HG03280 (cell line): ENCODE data around the gene SYNJ2.

Experiments
- ATAC-seq: cut with Tn5 transposase; IDR thresholded peaks from one replicate; pipeline ENCODE4 v1.9.1; 2021; ENCODE audit warnings: mild to moderate bottlenecking, moderate library complexity; ENCODE audit not compliant: unreplicated experiment

Gene SYNJ2

GRCh38 chr6:158076548-158076947 is 94.9 kb downstream of the SYNJ2 start:
- ATAC-seq = no peak

DNA sequence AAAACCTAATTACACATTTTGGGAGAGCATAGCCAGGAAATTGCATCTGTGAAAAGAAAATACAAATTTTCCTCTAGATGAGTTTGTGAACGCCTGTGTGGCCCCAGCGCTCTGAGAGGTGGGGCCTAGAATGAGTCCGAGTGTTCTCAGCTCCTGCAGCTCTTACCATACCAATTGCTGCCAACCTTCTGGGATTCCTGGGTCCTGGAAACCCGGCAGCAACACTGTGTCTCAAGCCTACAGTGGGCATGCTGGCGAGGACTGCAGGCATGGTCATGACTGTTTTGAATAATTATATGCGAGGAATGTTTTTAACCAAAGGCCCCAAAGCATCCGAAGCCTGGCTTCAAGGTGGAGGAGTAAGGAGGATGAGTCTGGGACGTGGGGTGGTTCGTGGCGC is 96.0 kb downstream of the SYNJ2 start:
- ATAC-seq = no peak

DNA sequence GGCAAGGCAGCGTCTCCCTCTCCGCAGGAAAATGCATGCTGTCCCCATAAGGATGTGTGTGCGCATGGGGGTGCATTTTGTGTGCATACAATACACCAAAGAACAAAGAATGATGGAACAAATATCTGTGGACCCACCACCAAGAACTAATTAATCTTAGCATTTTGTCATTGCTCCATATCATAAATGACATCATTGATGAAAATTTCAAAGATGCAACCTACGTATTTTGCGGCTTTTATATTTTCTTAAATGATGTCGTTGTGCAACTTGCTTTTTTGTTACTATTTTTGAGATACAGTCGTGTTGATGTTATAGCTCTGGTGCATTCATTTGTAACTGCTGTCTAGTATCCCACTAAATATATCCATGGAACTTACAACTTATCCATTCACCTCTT is 96.7 kb downstream of the SYNJ2 start:
- ATAC-seq = no peak

DNA sequence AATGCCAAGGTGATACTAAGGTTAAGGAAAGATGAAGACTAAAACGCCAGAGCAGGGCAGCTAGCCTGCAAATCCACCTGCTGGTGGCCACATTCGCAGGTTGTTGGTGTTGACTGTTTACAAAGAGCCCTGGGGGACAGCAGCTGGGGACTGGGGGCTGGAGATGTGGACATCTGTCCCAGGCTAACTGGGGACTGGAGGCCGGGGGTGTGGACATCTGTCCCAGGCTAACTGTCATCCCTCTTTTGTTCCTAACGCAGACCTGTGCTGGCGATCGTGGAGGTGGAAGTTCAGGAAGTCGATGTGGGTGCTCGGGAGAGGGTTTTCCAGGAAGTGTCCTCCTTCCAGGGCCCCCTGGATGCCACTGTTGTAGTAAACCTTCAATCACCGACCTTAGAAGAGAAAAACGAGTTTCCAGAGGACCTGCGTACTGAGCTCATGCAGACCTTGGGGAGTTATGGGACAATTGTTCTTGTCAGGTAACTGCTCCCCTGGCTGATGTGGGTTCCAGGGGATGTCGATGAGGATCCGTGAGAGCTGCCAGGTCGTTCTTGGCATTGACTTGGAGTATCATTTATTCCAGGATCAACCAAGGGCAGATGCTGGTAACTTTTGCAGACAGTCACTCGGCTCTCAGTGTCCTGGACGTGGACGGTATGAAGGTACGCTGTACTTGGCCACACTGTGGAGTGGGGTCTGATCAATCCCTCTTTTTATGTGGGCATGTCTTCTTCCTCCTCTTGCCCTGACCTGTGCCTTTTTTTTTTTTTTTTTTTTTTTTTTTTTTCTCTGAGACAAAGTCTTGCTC is 99.4 kb downstream of the SYNJ2 start:
- ATAC-seq = no peak

DNA sequence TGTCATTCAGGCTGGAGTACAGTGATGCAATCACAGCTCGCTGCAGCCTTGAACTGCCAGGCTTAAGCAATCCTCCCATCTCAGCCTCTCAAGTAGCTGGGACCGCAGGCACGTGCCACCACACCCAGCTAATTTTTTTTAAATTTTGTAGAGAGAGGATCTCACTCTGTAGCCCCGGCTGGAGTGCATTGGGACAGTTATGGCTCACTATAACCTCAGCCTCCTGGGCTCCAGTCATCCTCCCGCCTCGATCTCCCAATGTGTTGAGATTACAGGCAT is 99.9 kb downstream of the SYNJ2 start:
- ATAC-seq = no peak

- no peak for ATAC-seq
Measured at GRCh38 chr6:158083455-158084325, 102.0 kb downstream of the SYNJ2 start.

GRCh38 chr6:158085261-158086053 is 103.8 kb downstream of the SYNJ2 start:
- ATAC-seq = no peak

- ATAC-seq = no peak
Measured at GRCh38 chr6:158086054-158086503, 104.4 kb downstream of the SYNJ2 start.

GRCh38 chr6:158086504-158087223 is 105.0 kb downstream of the SYNJ2 start:
- ATAC-seq = no peak

DNA sequence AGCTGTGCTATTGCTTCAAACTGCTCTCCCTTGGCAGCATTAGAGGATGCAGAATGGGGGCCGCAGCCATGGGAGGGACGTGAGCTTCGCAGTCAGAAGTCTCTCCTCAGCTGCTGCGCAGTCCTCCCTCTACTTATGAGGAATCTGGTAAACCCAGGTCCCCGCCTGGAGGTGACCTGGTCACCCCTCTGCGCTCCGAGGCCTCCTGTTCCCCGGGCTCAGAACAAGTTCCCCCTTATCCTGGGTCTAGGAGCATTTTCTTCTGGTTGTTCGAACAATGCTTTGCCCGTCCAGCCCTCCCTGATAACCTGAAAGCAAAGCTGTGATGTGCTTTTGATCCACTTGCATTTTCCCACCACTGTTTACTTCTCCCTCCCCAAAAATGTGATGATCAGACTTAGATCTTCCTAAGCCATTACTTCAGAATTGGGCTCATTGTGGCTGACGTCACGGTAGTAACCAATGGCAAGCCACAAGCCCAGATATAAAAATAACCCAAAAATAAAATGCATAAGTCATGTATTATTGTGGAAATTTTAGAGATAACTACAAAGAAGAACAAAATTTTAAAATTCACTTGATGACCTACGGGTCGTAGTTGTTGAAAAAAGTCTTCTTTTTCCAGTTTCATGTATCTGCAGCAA is 105.7 kb downstream of the SYNJ2 start:
- ATAC-seq = no peak

DNA sequence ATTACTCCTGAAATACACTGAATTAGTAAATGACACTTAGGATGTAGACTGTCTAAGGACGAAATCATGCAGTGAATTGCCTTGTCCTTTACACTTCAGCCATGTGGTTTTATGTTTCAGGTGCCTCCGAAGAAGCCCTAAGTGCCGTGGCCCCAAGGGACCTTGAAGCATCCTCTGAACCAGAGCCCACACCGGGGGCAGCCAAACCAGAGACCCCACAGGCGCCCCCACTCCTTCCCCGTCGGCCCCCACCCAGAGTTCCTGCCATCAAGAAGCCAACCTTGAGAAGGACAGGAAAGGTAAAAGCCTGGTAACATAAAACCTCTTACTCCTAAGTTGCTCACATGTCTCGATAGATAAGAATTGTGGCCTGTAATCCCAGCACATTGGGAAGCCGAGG is 111.1 kb downstream of the SYNJ2 start:
- no peak for ATAC-seq

DNA sequence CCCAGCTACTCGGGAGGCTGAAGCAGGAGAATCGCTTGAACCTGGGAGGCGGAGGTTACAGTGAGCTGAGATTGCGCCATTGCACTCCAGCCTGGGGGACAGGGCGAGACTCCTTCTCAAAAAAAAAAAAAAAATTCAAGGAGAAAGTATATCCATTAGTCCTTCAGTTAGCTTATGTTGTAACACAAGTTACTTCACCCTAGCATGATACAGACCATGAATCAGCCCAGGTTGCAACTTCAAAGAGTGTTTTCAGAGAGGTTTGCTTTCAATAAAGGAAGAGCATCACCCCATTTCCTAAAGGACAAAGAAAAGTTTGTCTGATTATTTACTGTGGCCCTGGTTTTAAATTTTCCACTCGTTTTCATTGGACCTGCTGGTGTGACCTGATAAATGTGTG is 113.4 kb downstream of the SYNJ2 start:
- no peak for ATAC-seq

GRCh38 chr6:158095671-158096070 is 114.0 kb downstream of the SYNJ2 start:
- ATAC-seq = no peak

DNA sequence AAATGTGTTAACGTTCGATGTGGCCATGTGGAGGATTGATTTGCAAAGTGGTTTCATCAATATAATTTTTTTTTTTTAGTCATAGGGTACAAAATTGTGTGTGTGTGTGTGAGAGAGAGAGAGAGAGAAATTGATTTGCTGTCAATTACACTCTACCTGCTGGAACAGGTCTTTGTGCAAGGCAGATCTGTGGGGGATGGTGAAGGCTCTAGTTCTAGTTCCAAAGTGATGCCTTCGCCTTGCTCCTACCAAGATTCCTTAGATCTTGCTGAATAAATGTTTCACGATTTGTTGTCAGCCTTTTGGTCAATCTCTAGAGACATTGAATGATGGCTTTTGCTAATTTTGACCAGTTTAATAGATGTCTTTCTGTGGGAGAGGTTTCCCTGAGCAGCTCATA is 121.6 kb downstream of the SYNJ2 start:
- ATAC-seq = no peak

- no peak for ATAC-seq
Measured at GRCh38 chr6:158104696-158105095, 123.0 kb downstream of the SYNJ2 start.

DNA sequence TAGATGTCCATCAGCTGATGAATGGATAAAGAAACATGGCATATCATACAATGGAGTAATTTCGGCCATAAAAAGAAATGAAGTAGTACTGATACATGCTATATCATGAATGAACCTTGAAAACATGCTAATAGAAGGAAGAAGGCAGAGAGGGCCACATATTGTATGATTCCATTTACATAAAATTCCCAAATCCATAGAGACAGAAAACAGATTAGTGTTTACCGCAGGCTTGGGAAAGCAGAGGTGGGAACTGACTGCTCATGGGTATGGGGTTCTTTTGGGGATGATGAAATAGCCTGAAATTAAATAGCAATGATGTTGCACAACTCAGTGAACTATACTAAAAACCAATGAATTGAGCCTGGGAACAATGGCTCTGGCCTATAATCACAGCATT is 128.1 kb downstream of the SYNJ2 start:
- ATAC-seq = no peak

DNA sequence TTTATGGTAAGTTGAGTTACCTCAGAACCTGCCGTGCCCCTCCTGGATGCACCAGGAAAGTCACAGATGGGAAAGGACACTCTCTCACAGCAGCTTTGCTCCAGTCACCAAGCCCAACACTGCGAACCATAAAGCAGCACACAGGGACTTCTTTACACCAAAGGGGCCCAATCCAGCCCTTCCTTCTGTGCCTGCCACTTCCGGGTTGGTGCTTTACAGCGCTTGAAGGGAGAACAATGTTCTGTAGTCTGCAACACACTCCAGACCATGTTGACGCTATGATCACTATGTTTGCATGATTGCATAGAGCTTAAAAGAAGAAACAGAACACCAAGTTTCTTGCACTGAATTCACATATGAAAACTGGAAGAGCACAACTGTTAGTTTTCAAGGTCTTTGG is 129.3 kb downstream of the SYNJ2 start:
- ATAC-seq = no peak

DNA sequence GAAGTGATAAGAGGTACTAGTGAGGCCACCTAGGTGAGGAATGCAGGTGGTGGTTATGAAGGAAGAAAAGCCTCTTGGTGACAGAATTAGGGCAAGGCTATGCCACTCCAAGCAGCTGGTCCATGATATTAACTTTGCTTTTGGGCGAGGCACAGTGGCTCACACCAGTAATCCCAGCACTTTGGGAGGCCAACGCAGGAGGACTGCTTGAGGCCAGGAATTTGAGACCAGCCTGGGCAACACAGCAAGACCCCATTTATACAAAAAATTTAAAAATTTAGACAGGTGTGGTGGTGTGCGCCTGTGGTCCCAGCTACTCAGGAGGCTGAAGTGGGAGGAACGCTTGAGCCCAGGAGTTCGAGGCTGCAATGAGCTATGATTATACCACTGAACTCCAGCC is 130.3 kb downstream of the SYNJ2 start:
- ATAC-seq = no peak

DNA sequence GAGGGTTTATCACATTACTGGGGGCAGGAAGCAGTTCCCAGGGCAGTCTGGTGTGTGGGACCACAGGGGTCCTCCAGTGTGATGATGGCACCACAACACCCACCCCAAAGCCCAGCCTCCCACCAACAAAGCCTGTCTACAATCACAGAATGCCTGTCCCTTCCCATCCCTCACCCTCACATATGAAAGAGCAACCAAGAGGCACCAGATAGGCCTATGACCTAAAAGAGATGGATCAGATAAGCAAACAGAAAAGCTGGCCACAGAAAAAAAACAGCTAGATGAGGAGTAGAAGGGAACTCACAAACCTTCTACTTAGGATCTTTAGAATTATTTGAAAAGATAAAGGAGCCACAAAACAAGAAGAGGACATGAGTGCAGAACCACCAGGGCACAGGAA is 132.1 kb downstream of the SYNJ2 start:
- no peak for ATAC-seq

DNA sequence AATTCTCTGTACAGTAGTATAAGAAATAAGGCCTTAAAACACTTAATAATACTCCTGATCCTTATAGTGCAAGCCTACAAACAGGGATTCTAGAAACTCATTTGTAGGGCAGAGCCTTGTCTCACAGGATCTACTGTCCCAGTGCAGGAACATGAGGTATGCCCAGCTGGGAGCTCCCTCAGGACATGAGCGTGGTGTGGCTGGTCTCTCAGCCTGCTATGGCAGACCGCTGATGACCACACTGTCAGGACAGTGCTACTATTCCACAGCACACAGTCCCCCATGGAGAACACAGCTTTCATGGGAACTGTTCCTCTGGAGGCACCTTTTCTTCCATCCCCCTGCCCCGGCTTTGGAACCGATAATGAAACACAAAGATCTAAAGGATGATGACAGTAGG is 133.4 kb downstream of the SYNJ2 start:
- ATAC-seq = no peak
